HEK293T (cell line): ENCODE measurements around the gene GLRX2.

Experiments
- CTCF ChIA-PET: fragments of 350-600 bp; formaldehyde crosslinking; extraction: SDS; loops from one replicate; lab custom pipeline; 2021; ENCODE audit warnings: antibody characterized with exemption, inconsistent platforms; lab: Yijun Ruan, JAX
- POLR2A ChIA-PET: fragments of 350-600 bp; formaldehyde crosslinking; extraction: SDS; loops from one replicate; lab custom pipeline; 2020; ENCODE audit warnings: antibody characterized with exemption, inconsistent platforms; lab: Yijun Ruan, JAX
- DNase-seq: peaks from one replicate; pipeline ENCODE4 v3.0.0; 2012; ENCODE audit warnings: mixed read lengths; ENCODE audit errors: extremely low spot score
- ARNT ChIP-seq: fragments of 450-650 bp; IDR thresholded peaks from 2 replicates; pipeline ENCODE4 v1.6.1; 2017; ENCODE audit warnings: mild to moderate bottlenecking
- BHLHE40 ChIP-seq: fragments of 450-650 bp; IDR thresholded peaks from 2 replicates; pipeline ENCODE4 v1.6.1; 2016; ENCODE audit warnings: mild to moderate bottlenecking, moderate library complexity, borderline replicate concordance
- CTBP1 ChIP-seq: fragments of 450-650 bp; IDR thresholded peaks from 2 replicates; pipeline ENCODE4 v1.6.1; 2016; ENCODE audit warnings: borderline replicate concordance
- ELF4 ChIP-seq: fragments of 450-650 bp; IDR thresholded peaks from 2 replicates; pipeline ENCODE4 v1.6.1; 2017; ENCODE audit warnings: antibody characterized with exemption
- FOXA1 ChIP-seq: fragments of 450-650 bp; IDR thresholded peaks from 2 replicates; pipeline ENCODE4 v1.6.1; 2016; ENCODE audit warnings: mild to moderate bottlenecking
- FOXK2 ChIP-seq: fragments of 450-650 bp; IDR thresholded peaks from 2 replicates; pipeline ENCODE4 v1.6.1; 2016; ENCODE audit warnings: mild to moderate bottlenecking
- FOXM1 ChIP-seq: fragments of 450-650 bp; IDR thresholded peaks from 2 replicates; pipeline ENCODE4 v1.6.1; 2017; ENCODE audit warnings: mild to moderate bottlenecking, borderline replicate concordance
- HDGF ChIP-seq: fragments of 450-650 bp; IDR thresholded peaks from 2 replicates; pipeline ENCODE4 v1.6.1; 2017; ENCODE audit warnings: antibody characterized with exemption, borderline replicate concordance
- L3MBTL2 ChIP-seq: fragments of 450-650 bp; conservative IDR thresholded peaks from 2 replicates; pipeline ENCODE4 v1.6.1; 2016; ENCODE audit warnings: mild to moderate bottlenecking
- LEF1 ChIP-seq: fragments of 450-650 bp; IDR thresholded peaks from 2 replicates; pipeline ENCODE4 v1.6.1; 2017; ENCODE audit warnings: mild to moderate bottlenecking, borderline replicate concordance
- NFRKB ChIP-seq: fragments of 450-650 bp; IDR thresholded peaks from 2 replicates; pipeline ENCODE4 v1.6.1; 2016; ENCODE audit warnings: mild to moderate bottlenecking, moderate library complexity
- SP1 ChIP-seq: fragments of 450-650 bp; IDR thresholded peaks from 2 replicates; pipeline ENCODE4 v1.6.1; 2017
- SUZ12 ChIP-seq: fragments of 450-650 bp; IDR thresholded peaks from 2 replicates; pipeline ENCODE4 v1.6.1; 2016; ENCODE audit warnings: mild to moderate bottlenecking
- TARDBP ChIP-seq: fragments of 450-650 bp; IDR thresholded peaks from 2 replicates; pipeline ENCODE4 v1.6.1; 2016
- ZNF384 ChIP-seq: fragments of 450-650 bp; IDR thresholded peaks from 2 replicates; pipeline ENCODE4 v1.6.1; 2016
- TF ChIP-seq, protein P1 (sequence below): fragments of 450-650 bp; IDR thresholded peaks from 2 replicates; pipeline ENCODE4 v1.6.1; 2016

Gene GLRX2

DNA sequence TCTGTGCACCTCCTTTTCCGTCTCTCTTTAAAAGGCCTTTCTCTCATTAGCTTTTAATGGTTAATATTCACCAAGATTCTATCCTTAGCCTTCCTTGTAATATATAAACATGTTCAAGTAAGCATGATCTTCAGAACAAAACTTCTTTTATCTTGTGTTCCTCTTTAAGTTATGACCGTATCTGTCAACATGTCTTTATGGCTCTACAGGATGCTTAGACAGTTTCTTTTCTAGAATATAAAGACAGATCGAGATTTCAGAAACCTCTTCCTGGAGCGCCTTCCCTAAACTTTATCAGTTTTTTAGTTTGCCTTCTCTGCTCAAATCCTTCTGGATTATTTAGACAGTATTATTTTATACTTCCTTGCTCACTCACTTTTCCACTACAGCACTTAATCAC, 38.6 kb downstream of the GLRX2 start:
- ChIA-PET CTCF (interaction anchor here (0.6 kb wide), 1 partner anchor 10 kb away, joined by 4 read pairs; no protein-coding TSS in a partner anchor), POLR2A (no interaction called here)
- no peak for DNase-seq
- TF ChIP-seq TARDBP: no peak
- no peak for TF ChIP-seq FOXA1
- no peak for TF ChIP-seq FOXM1
- TF ChIP-seq LEF1: no peak
- no peak for TF ChIP-seq ELF4
- no peak for TF ChIP-seq HDGF
- no peak for TF ChIP-seq L3MBTL2
- no peak for TF ChIP-seq NFRKB
- TF ChIP-seq, protein P1, sequence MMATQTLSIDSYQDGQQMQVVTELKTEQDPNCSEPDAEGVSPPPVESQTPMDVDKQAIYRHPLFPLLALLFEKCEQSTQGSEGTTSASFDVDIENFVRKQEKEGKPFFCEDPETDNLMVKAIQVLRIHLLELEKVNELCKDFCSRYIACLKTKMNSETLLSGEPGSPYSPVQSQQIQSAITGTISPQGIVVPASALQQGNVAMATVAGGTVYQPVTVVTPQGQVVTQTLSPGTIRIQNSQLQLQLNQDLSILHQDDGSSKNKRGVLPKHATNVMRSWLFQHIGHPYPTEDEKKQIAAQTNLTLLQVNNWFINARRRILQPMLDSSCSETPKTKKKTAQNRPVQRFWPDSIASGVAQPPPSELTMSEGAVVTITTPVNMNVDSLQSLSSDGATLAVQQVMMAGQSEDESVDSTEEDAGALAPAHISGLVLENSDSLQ: no peak
- no peak for TF ChIP-seq CTBP1
- no peak for TF ChIP-seq ARNT
- TF ChIP-seq FOXK2: no peak
- TF ChIP-seq BHLHE40: no peak
- no peak for TF ChIP-seq SUZ12
- TF ChIP-seq SP1: no peak
- TF ChIP-seq ZNF384: no peak

DNA sequence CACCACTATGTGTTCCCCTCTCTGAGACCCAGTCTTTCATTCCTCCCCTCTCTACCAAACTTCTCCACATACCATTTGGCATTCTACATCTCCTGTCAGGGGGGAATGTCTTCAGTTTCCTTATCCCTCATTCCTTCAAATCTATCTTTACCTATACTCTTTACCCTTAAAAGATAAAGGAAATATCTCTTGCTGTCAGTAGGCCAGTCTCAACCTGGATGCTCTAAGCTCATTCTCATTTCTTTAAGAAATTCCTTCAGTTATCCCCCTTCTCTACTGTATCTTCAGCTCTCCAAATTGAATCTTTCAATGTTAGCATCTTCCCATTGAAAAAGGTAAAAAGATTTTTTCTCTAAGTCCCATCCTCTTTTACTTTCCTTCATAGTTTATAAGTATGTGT, 39.3 kb downstream of the GLRX2 start:
- TF ChIP-seq ZNF384: no peak
- TF ChIP-seq FOXK2: no peak
- no peak for TF ChIP-seq TARDBP
- TF ChIP-seq CTBP1: no peak
- no peak for TF ChIP-seq ELF4
- TF ChIP-seq FOXA1: no peak
- TF ChIP-seq LEF1: no peak
- TF ChIP-seq FOXM1: no peak
- TF ChIP-seq BHLHE40: no peak
- CTCF ChIA-PET: no interaction called here
- DNase-seq: no peak
- POLR2A ChIA-PET: no interaction called here

DNA sequence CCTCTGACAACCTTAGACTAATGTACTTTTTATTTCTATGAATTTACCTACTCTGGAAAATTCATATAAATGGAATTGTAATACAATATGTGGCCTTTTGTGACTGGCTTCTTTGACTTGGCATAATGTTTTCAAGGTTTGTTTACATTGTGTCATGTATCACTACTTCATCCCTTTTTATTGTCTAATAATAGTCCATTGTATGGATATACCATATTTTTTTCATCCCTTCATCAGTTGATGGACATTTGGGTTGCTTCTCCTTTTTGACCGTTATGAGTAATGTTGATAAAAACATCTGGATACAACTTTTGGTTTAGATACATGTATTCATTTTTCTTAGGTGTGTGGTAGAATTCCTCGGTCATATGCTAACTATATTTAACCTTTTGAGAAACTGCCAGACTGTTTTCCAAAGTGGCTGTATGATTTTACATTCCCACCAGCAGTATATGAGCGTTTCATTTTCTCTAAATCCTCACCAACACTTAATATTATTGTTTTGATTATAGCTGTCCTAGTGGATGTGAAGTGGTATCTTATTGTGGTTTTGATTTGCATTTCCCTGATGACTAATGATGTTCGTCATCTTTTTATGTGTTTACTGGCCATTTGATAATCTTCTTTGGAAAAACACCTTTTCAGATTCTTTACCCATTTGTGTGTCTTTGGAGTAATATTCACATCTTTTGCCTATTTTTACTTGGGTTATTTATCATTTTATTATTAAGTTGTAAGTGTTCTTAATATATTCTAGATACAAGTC, 42.3 kb downstream of the GLRX2 start:
- DNase-seq: no peak
- ChIA-PET POLR2A (no interaction called here), CTCF (interaction anchor here (0.7 kb wide), 1 partner anchor 125 kb away, joined by 3 read pairs; no protein-coding TSS in a partner anchor)
- TF ChIP-seq ELF4: no peak
- no peak for TF ChIP-seq SUZ12
- no peak for TF ChIP-seq BHLHE40
- TF ChIP-seq FOXA1: no peak
- TF ChIP-seq LEF1: no peak
- no peak for TF ChIP-seq FOXM1

DNA sequence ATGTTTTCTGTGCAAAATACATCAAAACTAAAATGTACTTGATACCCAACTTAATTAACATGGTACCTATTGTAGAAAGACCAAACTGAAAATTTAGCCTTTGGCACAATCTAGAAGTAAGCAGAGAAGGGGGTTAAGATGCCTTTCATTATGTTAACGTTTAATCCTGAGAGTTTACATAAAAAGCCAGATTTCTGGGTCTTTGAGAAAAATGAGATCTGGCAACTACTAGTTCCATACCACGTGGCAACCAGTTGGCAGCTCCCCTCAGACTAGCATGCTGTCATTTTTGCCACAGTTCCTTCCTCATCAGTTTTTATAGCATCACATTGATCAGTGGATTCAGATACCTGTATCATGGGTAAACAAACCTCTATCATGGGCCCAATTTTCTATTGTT, 44.3 kb downstream of the GLRX2 start:
- no peak for TF ChIP-seq FOXA1
- no peak for TF ChIP-seq FOXK2
- TF ChIP-seq NFRKB: no peak
- TF ChIP-seq ELF4: no peak
- TF ChIP-seq ZNF384: no peak
- no peak for TF ChIP-seq FOXM1
- no peak for TF ChIP-seq HDGF
- TF ChIP-seq SP1: no peak
- TF ChIP-seq LEF1: no peak
- no peak for TF ChIP-seq TARDBP
- no peak for TF ChIP-seq ARNT
- TF ChIP-seq L3MBTL2: no peak
- TF ChIP-seq, protein P1: no peak
- no peak for TF ChIP-seq SUZ12
- TF ChIP-seq BHLHE40: no peak
- no peak for TF ChIP-seq CTBP1
- ChIA-PET POLR2A (no interaction called here), CTCF (no interaction called here)
- DNase-seq: peak; percentile 21

DNA sequence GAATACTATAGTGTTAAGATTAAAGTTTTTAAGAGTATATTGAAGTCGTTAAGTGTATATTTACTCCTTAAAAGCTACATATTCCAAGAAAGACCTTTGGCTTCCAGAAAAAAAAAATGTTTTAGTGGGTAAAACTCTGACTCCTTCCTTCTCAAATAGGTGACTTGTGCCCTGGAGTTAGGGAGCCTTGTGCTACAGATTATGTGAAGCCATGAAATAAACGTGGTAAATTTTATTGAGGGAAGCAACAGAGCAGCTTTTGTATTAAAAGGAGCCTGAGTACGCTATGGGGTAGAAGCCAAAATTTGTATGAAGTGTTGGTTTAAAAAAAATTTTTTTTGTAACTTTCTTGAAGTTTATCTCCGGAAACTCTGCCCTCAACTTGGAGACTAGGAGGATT, 44.8 kb downstream of the GLRX2 start:
- TF ChIP-seq FOXK2 (no peak), ZNF384 (no peak), SUZ12 (no peak), L3MBTL2 (no peak), FOXA1 (no peak), ELF4 (no peak), BHLHE40 (no peak), CTBP1 (no peak), SP1 (no peak), TARDBP (no peak), FOXM1 (no peak), ARNT (no peak), LEF1 (no peak), HDGF (no peak), NFRKB (no peak)
- TF ChIP-seq, protein P1: no peak
- ChIA-PET CTCF (interaction anchor here (0.6 kb wide), 1 partner anchor 307 kb away, joined by 4 read pairs; no protein-coding TSS in a partner anchor), POLR2A (no interaction called here)
- DNase-seq: no peak

DNA sequence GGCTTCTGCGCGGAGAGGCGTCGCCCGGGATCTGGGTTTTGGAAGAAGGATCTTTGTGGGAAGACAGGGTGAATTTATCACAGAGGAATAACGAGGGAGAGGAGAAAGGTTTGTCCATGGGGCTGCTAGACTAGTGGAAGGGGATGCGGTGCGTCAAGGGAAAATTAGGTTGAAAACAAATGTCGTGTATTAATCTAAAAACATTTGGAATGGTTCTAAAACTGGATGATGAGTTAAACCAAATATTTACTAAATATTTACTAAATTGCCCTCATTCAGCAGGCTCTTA, 45.2 kb downstream of the GLRX2 start:
- no peak for DNase-seq
- CTCF ChIA-PET: interaction anchor here (0.6 kb wide), 1 partner anchor 307 kb away, joined by 4 read pairs; no protein-coding TSS in a partner anchor
- POLR2A ChIA-PET: no interaction called here
- TF ChIP-seq CTBP1 (no peak), L3MBTL2 (0 out of 2 replicates have a peak, but pooled peaks have one; percentile 12)
